GM19240 (cell line): ENCODE data around the gene TMEM52B.
"Not testable (repeated sequence)": the region's sequence is repeated elsewhere in the genome, so short reads cannot be mapped to it uniquely, and the experiment has no call there.

Experiments used
- DNase-seq: peaks from one replicate; pipeline ENCODE4 v3.0.0; 2011; ENCODE audit warnings: low spot score; ENCODE audit not compliant: insufficient read length

The TMEM52B gene

GRCh38 chr12:10211101-10211939 lies 32.5 kb downstream of the TMEM52B start:
- DNase-seq, result no peak

- DNase-seq, result peak; percentile 29
Observed at GRCh38 chr12:10211940-10212738, 33.3 kb downstream of the TMEM52B start.

- DNase-seq, result peak; percentile 49
Observed at GRCh38 chr12:10212739-10213131, 33.9 kb downstream of the TMEM52B start, which contains the start of gene GABARAPL1. GABARAPL1 (plus strand) TSS chr12:10212877; CDS start chr12:10213130, 253 bp downstream.

- peak; percentile 17 for DNase-seq
Observed at GRCh38 chr12:10213168-10214135, 34.6 kb downstream of the TMEM52B start.

- DNase-seq, result no peak
Observed at GRCh38 chr12:10214136-10214894, 35.5 kb downstream of the TMEM52B start.

GRCh38 chr12:10214895-10215267 lies 36.0 kb downstream of the TMEM52B start:
- DNase-seq, result no peak

GRCh38 chr12:10215436-10215835 lies 36.6 kb downstream of the TMEM52B start:
- no peak for DNase-seq

- DNase-seq, result not testable (repeated sequence)
Observed at GRCh38 chr12:10215946-10216345, 37.1 kb downstream of the TMEM52B start.

GRCh38 chr12:10218021-10218420 lies 39.2 kb downstream of the TMEM52B start:
- no peak for DNase-seq

GRCh38 chr12:10220398-10221077 lies 41.7 kb downstream of the TMEM52B start:
- DNase-seq, result no peak

- no peak for DNase-seq
Observed at GRCh38 chr12:10221846-10222245, 43.0 kb downstream of the TMEM52B start.

GRCh38 chr12:10223208-10223607 lies 44.4 kb downstream of the TMEM52B start:
- no peak for DNase-seq

- DNase-seq, result not testable (repeated sequence)
Observed at GRCh38 chr12:10225426-10225825, 46.6 kb downstream of the TMEM52B start.

- no peak for DNase-seq
Observed at GRCh38 chr12:10226086-10226485, 47.3 kb downstream of the TMEM52B start.

- no peak for DNase-seq
Observed at GRCh38 chr12:10226731-10227130, 47.9 kb downstream of the TMEM52B start.

- DNase-seq, result no peak
Observed at GRCh38 chr12:10227648-10228047, 48.8 kb downstream of the TMEM52B start.

GRCh38 chr12:10234562-10234961 lies 55.7 kb downstream of the TMEM52B start:
- no peak for DNase-seq

GRCh38 chr12:10235761-10236631 lies 57.2 kb downstream of the TMEM52B start:
- peak; percentile 16 for DNase-seq

GRCh38 chr12:10236720-10237119 lies 57.9 kb downstream of the TMEM52B start:
- DNase-seq, result no peak
